Kasumi-1 (cell line): ENCODE data around the gene RASA1.

Source experiments
- DNase-seq, 2 experiments: peaks; one replicate each; lab custom pipeline; 2025; lab: John Stamatoyannopoulos, UW

The RASA1 gene

GRCh38 chr5:87403899-87404298, 136.2 kb downstream of the RASA1 start:
- no peak for DNase-seq

DNA sequence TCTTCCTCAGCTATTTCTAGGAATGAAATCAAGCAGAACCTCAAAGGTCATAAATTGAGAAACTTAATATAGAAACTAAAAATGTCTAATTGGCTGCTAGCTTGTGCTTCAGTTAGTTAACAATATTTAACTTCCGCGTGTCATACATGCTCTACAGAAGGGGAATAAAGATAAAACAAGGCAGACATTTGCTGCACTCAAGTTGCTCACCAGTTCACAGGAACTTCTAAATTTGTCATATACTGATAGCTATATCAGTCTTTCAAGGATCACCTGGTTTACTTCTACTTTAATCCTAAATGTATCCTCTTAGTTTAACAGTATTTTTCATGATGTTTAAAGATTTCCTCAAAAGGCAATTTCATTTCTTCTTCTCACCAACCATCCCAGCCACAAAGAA, 136.7 kb downstream of the RASA1 start:
- DNase-seq, result no peak

GRCh38 chr5:87405472-87406155, 137.9 kb downstream of the RASA1 start:
- no peak for DNase-seq

DNA sequence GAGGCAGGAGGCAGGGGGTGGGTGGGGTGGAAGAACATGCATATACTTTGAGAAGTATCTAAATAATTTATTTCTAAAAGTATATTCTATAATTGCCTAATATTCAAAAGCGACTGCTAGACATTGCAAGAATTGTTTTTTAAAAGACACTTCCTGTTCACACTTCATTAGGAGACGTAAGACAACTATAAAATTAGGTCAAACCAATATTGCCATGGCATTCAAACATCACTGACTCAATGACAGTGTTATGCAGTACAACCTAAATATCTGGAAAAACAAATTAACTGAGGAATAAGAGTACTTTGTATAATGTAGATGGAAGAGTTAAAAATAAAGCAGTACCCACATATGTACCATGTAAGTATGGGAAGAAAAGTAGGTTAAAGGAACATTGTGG, 140.5 kb downstream of the RASA1 start:
- no peak for DNase-seq

GRCh38 chr5:87410931-87411330, 143.2 kb downstream of the RASA1 start:
- no peak for DNase-seq

DNA sequence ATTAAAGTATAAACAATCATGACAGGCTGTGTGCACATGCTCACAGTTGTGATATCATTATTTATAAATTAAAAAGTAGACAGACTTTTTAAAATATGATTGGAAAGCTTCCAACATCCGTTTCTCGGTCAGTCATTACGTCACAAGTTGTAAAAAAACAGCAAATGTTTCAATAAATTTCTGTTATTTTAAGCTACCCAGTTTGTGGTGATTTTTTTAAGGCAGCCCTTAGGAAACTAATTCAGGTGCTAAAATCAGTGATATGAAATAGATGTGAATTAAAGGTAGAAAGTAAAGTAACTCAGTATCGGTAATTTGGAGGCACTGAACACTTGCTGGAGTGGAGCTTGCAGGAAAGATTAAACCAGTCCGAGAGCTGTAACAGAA, 143.9 kb downstream of the RASA1 start:
- no peak for DNase-seq

DNA sequence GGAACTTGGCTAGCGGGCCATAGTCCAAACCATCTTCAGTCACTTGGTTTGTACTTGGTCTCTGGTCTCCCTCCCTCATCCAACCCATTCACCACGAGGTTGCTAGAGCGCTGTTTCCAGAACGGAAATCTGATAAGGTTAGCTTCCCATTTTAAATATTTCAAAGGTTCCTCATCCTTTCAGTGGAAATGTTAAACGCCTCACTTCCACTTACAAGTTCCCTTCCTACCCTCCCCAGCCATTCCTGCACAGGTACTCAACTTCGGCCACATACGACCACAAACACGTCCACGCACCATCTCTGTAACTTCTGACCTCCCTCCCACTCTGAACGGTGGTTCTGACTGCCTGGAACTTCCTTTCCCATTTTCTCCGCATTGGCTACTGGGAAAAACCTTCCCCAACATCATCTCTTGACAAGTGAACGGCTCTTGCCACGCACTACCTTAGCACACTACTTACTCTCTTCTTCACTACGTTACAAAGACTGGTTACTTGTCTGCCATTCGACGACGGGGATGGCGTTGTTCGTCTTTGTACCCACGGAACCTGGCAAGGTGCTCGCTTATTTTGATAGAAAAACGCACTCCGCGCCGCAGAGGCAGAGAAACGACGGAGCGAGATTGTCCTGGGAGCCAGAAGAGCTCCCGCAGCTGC, 144.4 kb downstream of the RASA1 start:
- DNase-seq, result peak; percentile 68 to 70

DNA sequence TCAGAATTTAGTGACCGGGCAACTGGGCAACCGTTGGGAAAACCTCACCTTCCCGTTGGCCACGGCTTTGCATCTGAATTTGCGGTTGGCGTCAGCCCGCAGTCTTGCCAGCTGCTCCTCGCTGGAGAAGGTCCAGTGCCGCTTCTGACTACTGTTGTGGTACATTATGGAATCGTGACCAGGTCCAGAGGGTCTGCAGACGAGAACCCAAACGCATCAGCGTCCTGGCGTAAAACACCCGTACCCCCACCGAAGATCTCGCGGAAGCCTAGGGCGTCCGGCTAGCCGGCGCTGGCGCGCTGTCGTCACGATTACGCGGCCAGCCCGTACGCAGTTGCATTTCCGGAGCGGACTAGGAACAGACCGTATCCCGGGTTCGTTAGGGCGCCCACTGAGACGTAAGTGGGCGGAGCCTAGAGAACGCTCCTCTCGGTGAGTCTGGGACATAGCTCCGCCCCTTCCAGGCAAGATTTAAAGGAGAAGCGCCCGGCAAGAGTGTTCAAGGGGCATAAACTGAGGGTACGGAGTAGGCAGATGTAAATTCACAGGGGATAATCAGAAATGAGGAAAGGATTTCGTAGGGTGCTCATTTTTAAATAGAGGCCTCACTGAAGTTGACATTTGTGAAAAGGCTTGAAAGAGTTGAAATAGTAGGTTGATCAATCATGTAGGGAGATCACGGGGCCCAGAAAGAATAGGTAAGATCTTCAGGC, 145.1 kb downstream of the RASA1 start, which contains the start of gene CCNH:
CCNH (minus strand) TSS at position 301 of the 713 bp plus-strand sequence; CDS start at position 165, 136 bp downstream.
- peak; percentile 98 to 99 for DNase-seq

- peak; percentile 29 to 38 for DNase-seq
Observed at GRCh38 chr5:87413343-87413645, 145.6 kb downstream of the RASA1 start.

DNA sequence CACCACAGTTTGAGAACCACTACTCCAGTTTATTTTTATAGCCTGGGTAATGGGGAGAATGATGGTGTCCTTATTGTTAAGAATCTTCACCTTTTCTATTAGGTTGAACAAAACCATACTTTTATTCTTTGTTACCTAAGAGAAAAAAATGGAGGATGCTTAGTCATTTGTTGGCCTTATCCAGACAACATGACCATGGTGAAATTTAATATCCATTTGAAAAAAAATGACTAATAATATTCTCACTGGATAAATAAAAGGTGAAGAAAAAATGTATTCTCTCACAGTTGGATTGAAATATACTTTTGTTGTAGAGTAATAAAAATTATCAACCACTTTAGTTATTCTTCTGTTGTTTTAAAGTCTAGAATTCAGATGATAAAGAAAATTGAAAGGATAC, 150.8 kb downstream of the RASA1 start:
- no peak for DNase-seq

DNA sequence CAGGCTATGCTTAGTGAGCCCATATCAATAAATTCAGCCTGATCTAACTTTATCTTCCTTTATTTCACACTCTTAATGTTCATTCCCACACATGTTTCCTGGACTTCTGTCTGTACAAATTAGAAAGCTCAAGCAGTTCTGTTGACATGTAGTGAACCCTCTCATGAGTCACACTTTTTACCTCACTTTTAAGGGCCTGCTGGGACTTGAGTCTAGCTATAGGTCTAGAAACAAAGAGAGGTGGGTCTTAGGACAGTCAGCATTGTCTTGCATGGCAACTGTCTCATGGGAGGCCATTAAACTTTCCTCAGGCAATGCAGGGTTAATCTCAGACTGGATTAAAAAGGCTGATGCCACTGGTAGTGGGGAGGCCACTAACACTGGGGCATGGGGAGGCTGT, 153.6 kb downstream of the RASA1 start:
- no peak for DNase-seq

- no peak for DNase-seq
Observed at GRCh38 chr5:87423755-87424154, 156.1 kb downstream of the RASA1 start.

GRCh38 chr5:87430863-87431457, 163.3 kb downstream of the RASA1 start:
- DNase-seq, result no peak

DNA sequence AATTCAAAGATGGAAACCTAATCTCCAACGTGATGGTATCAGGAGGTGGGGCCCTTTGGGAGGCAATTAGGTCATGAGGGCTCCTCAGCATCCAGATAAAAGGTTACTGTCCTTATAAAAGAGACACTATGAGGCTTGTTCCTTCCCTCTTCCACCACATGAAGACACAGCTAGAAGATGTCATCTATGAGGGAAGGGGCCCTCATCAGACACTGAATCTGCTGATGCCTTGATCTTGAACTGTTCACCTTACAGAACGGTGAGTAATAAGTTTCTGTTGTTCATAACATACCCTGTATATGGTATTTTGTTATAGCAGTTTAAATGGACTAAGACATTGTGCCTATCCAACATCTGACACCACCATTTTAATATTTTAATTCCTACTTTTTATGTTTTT, 164.8 kb downstream of the RASA1 start:
- DNase-seq, result no peak

- DNase-seq, result no peak
Observed at GRCh38 chr5:87433945-87434344, 166.3 kb downstream of the RASA1 start.

DNA sequence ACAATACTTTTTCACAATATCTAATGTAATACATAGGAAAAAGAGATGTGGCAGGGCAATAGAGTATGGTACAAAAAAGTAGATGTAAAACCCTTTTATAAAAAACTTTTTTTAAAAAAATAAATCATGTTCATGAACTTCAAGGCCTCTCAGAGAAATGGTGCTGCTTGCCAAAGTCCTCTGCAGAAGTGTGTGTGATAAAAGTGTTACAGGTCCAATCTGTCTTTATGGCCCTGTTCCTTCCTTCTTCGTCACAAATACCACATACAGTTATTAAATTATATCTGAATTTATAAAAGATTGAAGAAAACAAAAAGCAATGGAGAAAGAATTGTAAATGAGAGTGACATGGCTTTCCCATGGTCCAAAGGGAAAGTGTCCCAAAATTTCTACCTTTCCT, 166.8 kb downstream of the RASA1 start:
- no peak for DNase-seq

DNA sequence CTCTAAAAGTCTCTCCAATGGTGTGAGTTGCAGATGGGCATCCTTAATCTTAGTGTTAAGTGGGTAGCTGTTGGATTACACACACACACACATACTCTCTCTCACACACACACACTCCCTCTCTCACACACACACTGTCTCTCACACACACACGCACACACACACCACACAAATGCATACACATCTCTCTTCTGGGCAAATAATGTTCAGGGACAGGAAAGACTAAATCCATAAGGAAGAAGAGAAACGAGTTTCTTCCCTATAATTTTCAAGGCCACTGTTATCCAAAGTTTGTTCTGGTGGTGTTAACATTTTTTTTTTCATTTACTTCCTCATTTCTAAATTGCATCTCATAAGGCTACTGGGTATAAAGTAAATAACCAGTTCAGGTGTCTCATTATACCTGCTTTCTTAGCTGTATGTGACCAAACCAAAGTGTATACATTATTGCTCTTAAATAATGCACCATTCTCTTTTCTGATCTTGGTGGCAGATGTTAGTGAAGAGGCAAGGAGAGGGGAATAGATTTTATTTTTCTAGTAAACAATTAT, 167.5 kb downstream of the RASA1 start:
- peak in 1 of 2 experiments; percentile 20 for DNase-seq

DNA sequence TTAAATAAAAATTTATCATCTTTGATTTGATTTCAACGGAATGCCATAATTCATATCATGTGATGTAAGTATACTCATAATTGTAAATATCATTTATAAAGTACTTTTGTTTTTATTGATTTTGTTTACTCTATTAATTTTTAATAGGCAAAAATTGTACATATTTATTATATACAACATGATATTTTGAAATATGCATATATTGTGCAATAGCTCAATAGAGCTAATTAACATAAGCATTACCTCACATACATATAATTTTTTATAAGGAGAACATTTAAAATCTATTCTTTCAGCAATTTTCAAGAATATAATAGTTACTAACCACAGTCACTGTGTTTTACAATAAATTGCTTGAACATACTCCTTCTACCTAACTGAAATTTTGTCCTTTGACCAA, 170.0 kb downstream of the RASA1 start:
- DNase-seq, result no peak

DNA sequence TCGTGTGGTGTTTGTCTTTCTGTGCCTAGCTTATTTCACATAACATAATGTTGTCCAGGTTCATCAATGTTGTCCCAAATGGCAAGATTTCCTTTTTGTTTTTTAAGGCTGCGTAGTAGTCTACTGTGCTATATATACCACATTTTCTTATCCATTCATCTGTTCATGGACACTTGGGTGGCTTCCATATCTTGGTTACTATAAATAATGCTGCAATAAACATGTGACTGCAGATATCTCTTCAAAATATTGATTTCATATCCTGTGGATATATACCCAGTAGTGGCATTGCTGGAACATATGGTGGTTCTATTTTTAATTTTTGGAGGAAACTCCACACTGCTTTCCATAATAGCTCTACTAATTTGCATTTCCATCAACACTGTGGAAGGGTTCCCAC, 170.5 kb downstream of the RASA1 start:
- no peak for DNase-seq
